ENCODE results near the gene CAP2. TPM values are rescaled to one million over a fixed set of nuclear protein-coding genes. Genes with fewer than 3 reads are reported as not detected.

Gene CAP2
- total and polyA plus RNA-seq, 9 of the 15 experiments (the other 6 are each of a cell fraction or from before 2014, with no cell fraction given), result not detected

DNA sequence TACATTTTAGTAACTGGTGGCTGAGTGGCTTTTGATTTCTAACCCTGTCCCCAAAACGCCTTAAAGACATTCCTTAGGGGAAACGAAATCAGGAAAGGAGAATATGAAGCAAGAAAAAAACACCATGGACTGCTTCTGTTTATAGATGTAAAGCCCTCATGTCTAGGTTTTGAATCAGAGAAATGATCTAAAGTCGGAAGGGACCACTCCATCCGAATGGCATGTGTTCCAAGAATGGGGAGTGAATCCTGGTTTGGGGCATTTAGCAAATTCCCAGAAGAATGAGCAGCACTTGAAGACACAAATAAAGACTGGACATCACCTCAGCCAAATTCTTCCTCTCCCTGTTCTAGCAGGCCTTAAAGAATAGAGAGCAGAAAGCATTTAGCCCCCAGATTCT, 65.6 kb downstream of the CAP2 start:
- FAIRE-seq, result no peak
- H3K27me3 ChIP-seq (ENCODE audit: control insufficient read depth in 2 of 2, insufficient read depth in 2 of 2, low read length in 2 of 2), result peaks cover 8 to 30% of the 10 kb centered on the region in 2 experiments; a peak in 4 of 5 replicates
- 3% methylated on average over 4 of the region's 4 CpGs for WGBS (ENCODE audit: insufficient coverage, low coverage, missing lambda C conversion rate)
- peaks cover 0 to 13% of the 10 kb centered on the region in 2 experiments; a peak in 3 of 5 replicates for H3K4me1 ChIP-seq (replicated peaks in 1 of 2; ENCODE audit: control insufficient read depth in 2 of 2, insufficient read depth in 2 of 2, low read length in 2 of 2)
- no peaks in the 10 kb centered on the region for H3K79me2 ChIP-seq (ENCODE audit: control insufficient read depth, insufficient read depth, low read length)
- H3K27ac ChIP-seq (ENCODE audit: extremely low read depth, low read depth, low read length), result no peak overlapping the region
- ATAC-seq, result no peak
- in situ Hi-C loops (cut with MboI) (no loop called here), intact Hi-C loops (cut with micrococcal nuclease) (no loop called here)
- ChIA-PET POLR2A (no interaction called here), CTCF (ENCODE audit: low intra/inter-chr PET ratio) (no interaction called here)
- no peak for DNase-seq (ENCODE audit: extremely low read depth in 1 of 4, low spot score in 3 of 4)
- H3K36me3 ChIP-seq (ENCODE audit: control insufficient read depth, insufficient read depth, low read length), result no peaks in the 10 kb centered on the region
- BruUV-seq (replicated peaks), result no TSS peak
- no peaks in the 10 kb centered on the region for H3K9me3 ChIP-seq (replicated peaks; ENCODE audit: control insufficient read depth, insufficient read depth, low read depth, low read length)
- H4K20me1 ChIP-seq (replicated peaks; ENCODE audit: control insufficient read depth, insufficient read depth, low read length), result no peaks in the 10 kb centered on the region
- H3K9ac ChIP-seq (ENCODE audit: insufficient read depth in 1 of 2, low read depth in 2 of 2, low read length in 2 of 2), result no peak overlapping the region
- no peak overlapping the region for H3K4me3 ChIP-seq
- no peaks in the 10 kb centered on the region for H3K9me1 ChIP-seq (ENCODE audit: control insufficient read depth, insufficient read depth, low read length)
- H3K4me2 ChIP-seq (ENCODE audit: insufficient read depth, low read length), result no peak overlapping the region
- H2AFZ ChIP-seq (ENCODE audit: low read depth, low read length), result no peak overlapping the region
- TF ChIP-seq PTTG1 (tag; IDR thresholded peaks at IDR 0.05; ENCODE audit: low read depth) (no peak), SMAD3 (CRISPR knock-in tag; conservative IDR thresholded peaks at IDR 0.05) (no peak), THRAP3 (IDR thresholded peaks at IDR 0.05; ENCODE audit: borderline replicate concordance) (no peak), IRF2 (CRISPR knock-in tag; IDR thresholded peaks at IDR 0.05) (no peak), ZNF717 (CRISPR knock-in tag; IDR thresholded peaks at IDR 0.05) (no peak), ZFP36 (IDR thresholded peaks at IDR 0.05; ENCODE audit: low read depth, low read length, partially characterized antibody) (no peak), NCOA1 (IDR thresholded peaks at IDR 0.05; ENCODE audit: low read depth) (no peak), E2F3 (CRISPR knock-in tag; IDR thresholded peaks at IDR 0.05) (no peak)
- TF ChIP-seq, protein P1, sequence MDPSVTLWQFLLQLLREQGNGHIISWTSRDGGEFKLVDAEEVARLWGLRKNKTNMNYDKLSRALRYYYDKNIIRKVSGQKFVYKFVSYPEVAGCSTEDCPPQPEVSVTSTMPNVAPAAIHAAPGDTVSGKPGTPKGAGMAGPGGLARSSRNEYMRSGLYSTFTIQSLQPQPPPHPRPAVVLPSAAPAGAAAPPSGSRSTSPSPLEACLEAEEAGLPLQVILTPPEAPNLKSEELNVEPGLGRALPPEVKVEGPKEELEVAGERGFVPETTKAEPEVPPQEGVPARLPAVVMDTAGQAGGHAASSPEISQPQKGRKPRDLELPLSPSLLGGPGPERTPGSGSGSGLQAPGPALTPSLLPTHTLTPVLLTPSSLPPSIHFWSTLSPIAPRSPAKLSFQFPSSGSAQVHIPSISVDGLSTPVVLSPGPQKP (CRISPR knock-in tag; IDR thresholded peaks at IDR 0.05), result no peak
- TF ChIP-seq, protein P2, sequence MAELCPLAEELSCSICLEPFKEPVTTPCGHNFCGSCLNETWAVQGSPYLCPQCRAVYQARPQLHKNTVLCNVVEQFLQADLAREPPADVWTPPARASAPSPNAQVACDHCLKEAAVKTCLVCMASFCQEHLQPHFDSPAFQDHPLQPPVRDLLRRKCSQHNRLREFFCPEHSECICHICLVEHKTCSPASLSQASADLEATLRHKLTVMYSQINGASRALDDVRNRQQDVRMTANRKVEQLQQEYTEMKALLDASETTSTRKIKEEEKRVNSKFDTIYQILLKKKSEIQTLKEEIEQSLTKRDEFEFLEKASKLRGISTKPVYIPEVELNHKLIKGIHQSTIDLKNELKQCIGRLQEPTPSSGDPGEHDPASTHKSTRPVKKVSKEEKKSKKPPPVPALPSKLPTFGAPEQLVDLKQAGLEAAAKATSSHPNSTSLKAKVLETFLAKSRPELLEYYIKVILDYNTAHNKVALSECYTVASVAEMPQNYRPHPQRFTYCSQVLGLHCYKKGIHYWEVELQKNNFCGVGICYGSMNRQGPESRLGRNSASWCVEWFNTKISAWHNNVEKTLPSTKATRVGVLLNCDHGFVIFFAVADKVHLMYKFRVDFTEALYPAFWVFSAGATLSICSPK (IDR thresholded peaks at IDR 0.05; ENCODE audit: borderline replicate concordance), result no peak
- TF ChIP-seq, protein P3, sequence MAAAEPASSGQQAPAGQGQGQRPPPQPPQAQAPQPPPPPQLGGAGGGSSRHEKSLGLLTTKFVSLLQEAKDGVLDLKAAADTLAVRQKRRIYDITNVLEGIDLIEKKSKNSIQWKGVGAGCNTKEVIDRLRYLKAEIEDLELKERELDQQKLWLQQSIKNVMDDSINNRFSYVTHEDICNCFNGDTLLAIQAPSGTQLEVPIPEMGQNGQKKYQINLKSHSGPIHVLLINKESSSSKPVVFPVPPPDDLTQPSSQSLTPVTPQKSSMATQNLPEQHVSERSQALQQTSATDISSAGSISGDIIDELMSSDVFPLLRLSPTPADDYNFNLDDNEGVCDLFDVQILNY (CRISPR knock-in tag; IDR thresholded peaks at IDR 0.05), result no peak
